Caco-2 (cell line): Measurements from ENCODE around the gene C16orf95. TPM values are rescaled to one million over a fixed set of nuclear protein-coding genes. Genes with fewer than 3 reads are reported as not detected.

Source experiments
- BruUV-seq: library from RNA; stranded (reverse); fragments of 400-500 nt; replicated peaks from 2 replicates; lab custom pipeline; 2021; lab: Mats Ljungman, UMichigan
- CTCF ChIA-PET: fragments of 300-600 bp; sonication (Branson Sonifier 250); formaldehyde crosslinking; loops from one replicate; lab custom pipeline; 2022; ENCODE audit warnings: antibody characterized with exemption; lab: Charles Lee
- POLR2A ChIA-PET: fragments of 300-600 bp; sonication (Branson Sonifier 250); formaldehyde crosslinking; loops from one replicate; lab custom pipeline; 2022; ENCODE audit warnings: antibody characterized with exemption; lab: Charles Lee
- DNase-seq, 2 experiments: peaks; one replicate each; pipeline versions ENCODE4 v3.0.0 to v3.0.0-alpha.2; 2020 to 2022
- H3K27me3 ChIP-seq: replicated peaks from 2 replicates; pipeline ENCODE4 v1.6.0; 2011; ENCODE audit warnings: low read length; ENCODE audit not compliant: control insufficient read depth, insufficient read depth
- H3K36me3 ChIP-seq: 2 replicates; pipeline ENCODE4 v1.5.1; 2011; ENCODE audit warnings: low read length; ENCODE audit not compliant: control insufficient read depth, insufficient read depth
- H3K4me1 ChIP-seq: fragments of 250-450 bp; sonication (Bioruptor Pico); 2 replicates; pipeline ENCODE4 v1.5.1; 2020; ENCODE audit warnings: mild to moderate bottlenecking
- H3K4me3 ChIP-seq: 2 replicates; pipeline ENCODE4 v1.5.1; 2011; ENCODE audit warnings: low read depth, mild to moderate bottlenecking, control low read depth, low read length
- H3K9me3 ChIP-seq: fragments of 250-450 bp; sonication (Bioruptor Pico); 2 replicates; pipeline ENCODE4 v1.5.1; 2020; ENCODE audit warnings: mild to moderate bottlenecking, moderate library complexity
- H3K27ac Mint-ChIP-seq: one replicate; pipeline ENCODE4 v1.8.0; 2022; ENCODE audit warnings: mixed read lengths; ENCODE audit not compliant: unreplicated experiment
- H3K27me3 Mint-ChIP-seq: one replicate; pipeline ENCODE4 v1.8.0; 2022; ENCODE audit warnings: mixed read lengths; ENCODE audit not compliant: insufficient read depth, unreplicated experiment
- H3K36me3 Mint-ChIP-seq: one replicate; pipeline ENCODE4 v1.8.0; 2022; ENCODE audit warnings: mild to moderate bottlenecking, mixed read lengths; ENCODE audit not compliant: insufficient read depth, unreplicated experiment
- H3K4me1 Mint-ChIP-seq: one replicate; pipeline ENCODE4 v1.8.0; 2022; ENCODE audit warnings: low read depth, mixed read lengths; ENCODE audit not compliant: unreplicated experiment
- H3K4me3 Mint-ChIP-seq: one replicate; pipeline ENCODE4 v1.8.0; 2022; ENCODE audit warnings: mild to moderate bottlenecking, moderate library complexity, mixed read lengths; ENCODE audit not compliant: unreplicated experiment
- H3K9me3 Mint-ChIP-seq: one replicate; pipeline ENCODE4 v1.8.0; 2022; ENCODE audit warnings: mixed read lengths; ENCODE audit not compliant: unreplicated experiment
- CTCF ChIP-seq, 2 experiments: fragments of 200-600 bp in 1 of 2; IDR thresholded peaks; 1 replicate in 1 of 2; 2 replicates in 1 of 2; pipeline versions ENCODE4 v1.5.1 to v1.8.0; 2011 to 2022; ENCODE audit warnings: antibody characterized with exemption in 1 of 2, control low read depth in 1 of 2, inconsistent platforms in 1 of 2, low read depth in 1 of 2, low read length in 1 of 2, mild to moderate bottlenecking in 1 of 2, moderate library complexity in 1 of 2; ENCODE audit not compliant: insufficient read depth in 1 of 2, severe bottlenecking in 1 of 2, unreplicated experiment in 1 of 2
- intact Hi-C: fragments of 100-400 bp; cut with micrococcal nuclease; formaldehyde crosslinking; loops from one replicate; pipeline ENCODE4 v1.10.0; 2022; ENCODE audit not compliant: unreplicated experiment
- total RNA-seq: library from RNA; stranded (reverse); gene quantifications from 2 replicates; pipeline ENCODE4 v1.2.3, GENCODE V29; 2022

C16orf95 gene
- total RNA-seq, 1 experiment from 2014 or later, result 4.4 TPM

- Mint-ChIP-seq H3K36me3 (no peaks in the 10 kb centered on the region), H3K27me3 (no peaks in the 10 kb centered on the region), H3K27ac (no peak overlapping the region), H3K4me1 (no peaks in the 10 kb centered on the region), H3K9me3 (no peaks in the 10 kb centered on the region), H3K4me3 (no peak overlapping the region)
- H3K36me3 ChIP-seq, result no peaks in the 10 kb centered on the region
- H3K4me3 ChIP-seq, result no peak overlapping the region
- TF ChIP-seq CTCF (IDR thresholded peaks at IDR 0.05; ENCODE audit: insufficient read depth in 1 of 2, low read depth in 1 of 2, low read length in 1 of 2, severe bottlenecking in 1 of 2, unreplicated experiment in 1 of 2), result no peak
- intact Hi-C loops, result no loop called here
- DNase-seq, result no peak
- CTCF ChIA-PET, result no interaction called here
- POLR2A ChIA-PET, result no interaction called here
- H3K9me3 ChIP-seq, result no peaks in the 10 kb centered on the region
- BruUV-seq, result no TSS peak
- no peaks in the 10 kb centered on the region for H3K27me3 ChIP-seq
- H3K4me1 ChIP-seq, result no peaks in the 10 kb centered on the region
Observed at GRCh38 chr16:87303431-87303930, 13.7 kb downstream of the C16orf95 start.

- no peak overlapping the region for H3K4me3 ChIP-seq
- BruUV-seq, result no TSS peak
- no peaks in the 10 kb centered on the region for H3K27me3 ChIP-seq
- ChIA-PET POLR2A (no interaction called here), CTCF (interaction anchor here (0.5 kb wide), 1 partner anchor 603 kb away, joined by 3 read pairs; no protein-coding TSS in a partner anchor)
- H3K9me3 ChIP-seq, result no peaks in the 10 kb centered on the region
- Mint-ChIP-seq H3K4me1 (no peaks in the 10 kb centered on the region), H3K9me3 (no peaks in the 10 kb centered on the region), H3K27ac (no peak overlapping the region), H3K36me3 (no peaks in the 10 kb centered on the region), H3K27me3 (no peaks in the 10 kb centered on the region), H3K4me3 (no peak overlapping the region)
- intact Hi-C loops, result loop anchor here (5.0 kb wide), 1 partner anchor 737 kb away; no protein-coding TSS in a partner anchor
- no peak for DNase-seq
- no peaks in the 10 kb centered on the region for H3K36me3 ChIP-seq
- no peak for TF ChIP-seq CTCF (IDR thresholded peaks at IDR 0.05; ENCODE audit: insufficient read depth in 1 of 2, low read depth in 1 of 2, low read length in 1 of 2, severe bottlenecking in 1 of 2, unreplicated experiment in 1 of 2)
- H3K4me1 ChIP-seq, result peaks cover 8% of the 10 kb centered on the region; the same call in 1 of the 2 replicates
Observed at GRCh38 chr16:87298857-87299465, 18.2 kb downstream of the C16orf95 start.

GRCh38 chr16:87297918-87298631, 19.1 kb downstream of the C16orf95 start:
- Histone ChIP-seq H3K36me3 (no peaks in the 10 kb centered on the region), H3K4me1 (peaks cover 8% of the 10 kb centered on the region; the same call in 1 of the 2 replicates), H3K27me3 (no peaks in the 10 kb centered on the region), H3K4me3 (no peak overlapping the region), H3K9me3 (no peaks in the 10 kb centered on the region)
- H3K27ac Mint-ChIP-seq, result no peak overlapping the region
- peak in 1 of 2 experiments; percentile 43 for DNase-seq
- TF ChIP-seq CTCF (IDR thresholded peaks at IDR 0.05; ENCODE audit: insufficient read depth in 1 of 2, low read depth in 1 of 2, low read length in 1 of 2, severe bottlenecking in 1 of 2, unreplicated experiment in 1 of 2), result peak; percentile 45 to 56
- H3K4me1 Mint-ChIP-seq, result no peaks in the 10 kb centered on the region
- no peaks in the 10 kb centered on the region for H3K27me3 Mint-ChIP-seq
- intact Hi-C loops, result loop anchor here (5.0 kb wide), 1 partner anchor 736 kb away; no protein-coding TSS in a partner anchor
- POLR2A ChIA-PET, result no interaction called here
- H3K36me3 Mint-ChIP-seq, result no peaks in the 10 kb centered on the region
- no peaks in the 10 kb centered on the region for H3K9me3 Mint-ChIP-seq
- CTCF ChIA-PET, result interaction anchor here (1.2 kb wide), 1 partner anchor 19 kb away, joined by 4 read pairs; the partner anchor contains the start of gene C16orf95
- H3K4me3 Mint-ChIP-seq, result no peak overlapping the region
- no TSS peak for BruUV-seq
